IMR-90 (cell line): ENCODE measurements around the gene PEX11G. TPM values are rescaled to one million over a fixed set of nuclear protein-coding genes. Genes with fewer than 3 reads are reported as not detected.

Source experiments
- ATAC-seq: fragments of 200-7000 bp; cut with Tn5 transposase; 2 replicates; pipeline ENCODE4 v1.9.1; 2020; ENCODE audit warnings: low read depth, mild to moderate bottlenecking, moderate library complexity
- BruUV-seq: library from RNA; stranded (reverse); fragments of 400-500 nt; replicated peaks from 2 replicates; lab custom pipeline; 2021; lab: Mats Ljungman, UMichigan
- CTCF ChIA-PET: fragments of 300-600 bp; formaldehyde crosslinking; extraction: SDS; loops from one replicate; lab custom pipeline; 2021; ENCODE audit warnings: antibody characterized with exemption; lab: Yijun Ruan, JAX
- POLR2A ChIA-PET: fragments of 300-600 bp; sonication (Branson Sonifier 250); formaldehyde crosslinking; loops from one replicate; lab custom pipeline; 2022; ENCODE audit warnings: antibody characterized with exemption; ENCODE audit not compliant: unreplicated experiment; lab: Charles Lee
- DNase-seq: peaks from one replicate; pipeline ENCODE4 v3.0.0; 2013
- H2AFZ ChIP-seq: replicated peaks from 2 replicates; pipeline ENCODE3; 2013; ENCODE audit warnings: low read length, mild to moderate bottlenecking; ENCODE audit not compliant: poor library complexity
- H2AK5ac ChIP-seq: 2 replicates; pipeline ENCODE4 v1.6.1; 2013; ENCODE audit warnings: low read depth, low read length, inconsistent platforms
- H2AK9ac ChIP-seq: replicated peaks from 2 replicates; pipeline ENCODE3; 2013; ENCODE audit warnings: mild to moderate bottlenecking, low read depth, low read length, moderate library complexity; ENCODE audit not compliant: poor library complexity
- H2BK120ac ChIP-seq: 2 replicates; pipeline ENCODE4 v1.6.1; 2013; ENCODE audit warnings: low read depth, low read length, inconsistent platforms
- H2BK15ac ChIP-seq: 3 replicates; pipeline ENCODE4 v1.6.1; 2013; ENCODE audit warnings: low read depth, low read length, inconsistent platforms
- H2BK20ac ChIP-seq: 2 replicates; pipeline ENCODE4 v1.6.1; 2013; ENCODE audit warnings: low read depth, mild to moderate bottlenecking, inconsistent platforms, low read length, moderate library complexity
- H2BK5ac ChIP-seq: 2 replicates; pipeline ENCODE4 v1.6.1; 2013; ENCODE audit warnings: mild to moderate bottlenecking, low read depth, low read length, inconsistent platforms; ENCODE audit not compliant: poor library complexity, severe bottlenecking
- H3K14ac ChIP-seq: replicated peaks from 2 replicates; pipeline ENCODE4 v1.6.1; 2013; ENCODE audit warnings: low read depth, low read length, inconsistent platforms
- H3K18ac ChIP-seq: 2 replicates; pipeline ENCODE4 v1.6.1; 2013; ENCODE audit warnings: low read depth, low read length, control low read depth
- H3K23ac ChIP-seq: 2 replicates; pipeline ENCODE4 v1.6.1; 2013; ENCODE audit warnings: low read depth, low read length, inconsistent platforms
- H3K27ac ChIP-seq: 2 replicates; pipeline ENCODE4 v1.5.1; 2013; ENCODE audit warnings: mild to moderate bottlenecking, control low read depth, low read length; ENCODE audit not compliant: insufficient read depth
- H3K27me3 ChIP-seq: 2 replicates; pipeline ENCODE4 v1.6.1; 2013; ENCODE audit warnings: low read length; ENCODE audit not compliant: control insufficient read depth, insufficient read depth
- H3K36me3 ChIP-seq: 2 replicates; pipeline ENCODE4 v1.6.1; 2013; ENCODE audit warnings: low read length, mixed read lengths; ENCODE audit not compliant: control insufficient read depth, insufficient read depth
- H3K4ac ChIP-seq: 2 replicates; pipeline ENCODE4 v1.6.1; 2013; ENCODE audit warnings: low read depth, low read length, inconsistent platforms
- H3K4me1 ChIP-seq: 2 replicates; pipeline ENCODE4 v1.6.1; 2013; ENCODE audit warnings: low read length, mixed read lengths; ENCODE audit not compliant: control insufficient read depth, insufficient read depth
- H3K4me2 ChIP-seq: 2 replicates; pipeline ENCODE4 v1.6.1; 2013; ENCODE audit warnings: low read depth, mild to moderate bottlenecking, control low read depth, low read length, moderate library complexity
- H3K4me3 ChIP-seq: 2 replicates; pipeline ENCODE4 v1.5.1; 2013; ENCODE audit warnings: low read depth, mild to moderate bottlenecking, control low read depth, low read length, moderate library complexity; ENCODE audit not compliant: insufficient read depth
- H3K56ac ChIP-seq: 2 replicates; pipeline ENCODE4 v1.6.1; 2013; ENCODE audit warnings: low read length, inconsistent platforms; ENCODE audit not compliant: insufficient read depth; ENCODE audit errors: extremely low read depth
- H3K79me1 ChIP-seq, 2 experiments: 2 replicates each; pipeline ENCODE4 v1.6.1; 2013; ENCODE audit warnings: low read length in 2 of 2, inconsistent platforms in 1 of 2, low read depth in 1 of 2
- H3K9ac ChIP-seq: 2 replicates; pipeline ENCODE4 v1.6.1; 2013; ENCODE audit warnings: low read depth, low read length, control low read depth
- H3K9me1 ChIP-seq: 2 replicates; pipeline ENCODE4 v1.6.1; 2013; ENCODE audit warnings: low read length, inconsistent platforms; ENCODE audit not compliant: insufficient read depth
- H3K9me3 ChIP-seq: 2 replicates; pipeline ENCODE4 v1.6.1; 2013; ENCODE audit warnings: low read length; ENCODE audit not compliant: control insufficient read depth, insufficient read depth
- H4K20me1 ChIP-seq: 2 replicates; pipeline ENCODE4 v1.6.1; 2013; ENCODE audit warnings: low read length, inconsistent platforms; ENCODE audit not compliant: insufficient read depth
- H4K5ac ChIP-seq: 2 replicates; pipeline ENCODE4 v1.6.1; 2013; ENCODE audit warnings: mild to moderate bottlenecking, low read depth, low read length, control low read depth
- H4K8ac ChIP-seq, 2 experiments: 2 replicates each; pipeline ENCODE4 v1.6.1; 2013; ENCODE audit warnings: low read depth in 2 of 2, low read length in 2 of 2, control low read depth in 1 of 2, inconsistent platforms in 1 of 2
- H4K91ac ChIP-seq: 2 replicates; pipeline ENCODE4 v1.6.1; 2013; ENCODE audit warnings: low read depth, low read length, inconsistent platforms; ENCODE audit not compliant: insufficient read depth
- CHD1 ChIP-seq: IDR thresholded peaks from 2 replicates; pipeline ENCODE4 v1.6.1; 2012; ENCODE audit warnings: low read depth, low read length, improper control_type of control experiment
- POLR2A ChIP-seq: IDR thresholded peaks from 2 replicates; pipeline ENCODE4 v1.6.1; 2012; ENCODE audit warnings: mild to moderate bottlenecking, low read depth, low read length
- WGBS, 2 experiments: methylation state at CpG; one replicate each; pipeline versions ENCODE4 v1.1.5 to v1.1.7; 2013; ENCODE audit warnings: missing lambda C conversion rate in 2 of 2; ENCODE audit not compliant: insufficient read length in 1 of 2; ENCODE audit errors: extremely low coverage in 2 of 2; 5-methylcytosine and 5-hydroxymethylcytosine counted together
- dilution Hi-C: fragments of 300-500 bp; cut with HindIII; formaldehyde crosslinking; loops from one replicate; pipeline ENCODE4 v1.14.3; 2018; ENCODE audit warnings: low sequenced_read_pairs; ENCODE audit not compliant: unreplicated experiment
- in situ Hi-C: fragments of 300-500 bp; cut with MboI; formaldehyde crosslinking; loops from 3 replicates; pipeline ENCODE4 v1.14.3; 2019; ENCODE audit warnings: low sequenced_read_pairs, inconsistent platforms, mixed read lengths
- intact Hi-C: fragments of 100-400 bp; cut with micrococcal nuclease; formaldehyde crosslinking; loops from 2 replicates; pipeline ENCODE4 v1.10.0; 2022
- polyA plus RNA-seq, 3 experiments: library from polyadenylated mRNA; depleted of rRNA; stranded (reverse); fragments of >200 nt; gene quantifications; 2 replicates each; pipeline ENCODE4 v1.2.3, GENCODE V29; 2012; ENCODE audit warnings: low replicate concordance in 1 of 3
- total RNA-seq: library from RNA; depleted of rRNA; stranded (reverse); fragments of >200 nt; gene quantifications from 2 replicates; pipeline ENCODE4 v1.2.3, GENCODE V29; 2012

PEX11G gene
- total and polyA plus RNA-seq, 2 of the 4 experiments (the other 2 are of a cell fraction): 0.72 to 1.7 TPM

- dilution Hi-C loops (no loop called here), intact Hi-C loops (no loop called here), in situ Hi-C loops (no loop called here)
- Histone ChIP-seq H3K79me1 (peaks cover under 1 to 2% of the 10 kb centered on the region in 2 experiments; a peak in 2 of 4 replicates), H2BK5ac (no peak overlapping the region), H2AK5ac (no peak overlapping the region), H2AFZ (no peak overlapping the region), H3K36me3 (peaks cover 55% of the 10 kb centered on the region), H2BK15ac (no peak overlapping the region), H3K56ac (no peak overlapping the region), H3K27me3 (no peaks in the 10 kb centered on the region), H3K4me2 (no peak overlapping the region), H2BK120ac (no peak overlapping the region), H3K14ac (no peak overlapping the region), H4K20me1 (peaks cover under 1% of the 10 kb centered on the region; the same call in 1 of the 2 replicates), H3K18ac (no peak overlapping the region), H3K9me3 (peaks cover 3% of the 10 kb centered on the region), H3K4me3 (no peak overlapping the region), H3K23ac (no peak overlapping the region), H2AK9ac (no peak overlapping the region), H3K27ac (no peak overlapping the region), H3K4ac (no peak overlapping the region), H2BK20ac (no peak overlapping the region), H3K9ac (no peak overlapping the region), H3K9me1 (no peaks in the 10 kb centered on the region), H3K4me1 (no peaks in the 10 kb centered on the region), H4K5ac (no peak overlapping the region), H4K91ac (no peak overlapping the region), H4K8ac (no peak overlapping the region)
- BruUV-seq: no TSS peak
- WGBS, 2 experiments: 100% methylated on average over 1 of the region's 3 CpGs; no CpG with 5 or more reads in 1 of the 2 experiments
- ChIA-PET POLR2A (no interaction called here), CTCF (no interaction called here)
- DNase-seq: no peak
- TF ChIP-seq CHD1: no peak
- no peak for TF ChIP-seq POLR2A
- no peak for ATAC-seq
These were observed 43.7 kb downstream of the PEX11G start for GRCh38 chr19:7445104-7445503.
